Ishikawa (cell line): ENCODE measurements around the gene DST.

Source experiments
- EP300 ChIP-seq: IDR thresholded peaks from 2 replicates; pipeline ENCODE4 v1.6.1; 2012; ENCODE audit warnings: borderline replicate concordance
- REST ChIP-seq: IDR thresholded peaks from 2 replicates; pipeline ENCODE4 v1.6.1; 2012; ENCODE audit warnings: low read depth, mild to moderate bottlenecking
- YY1 ChIP-seq: IDR thresholded peaks from 2 replicates; pipeline ENCODE4 v1.6.1; 2012; ENCODE audit warnings: low read depth
- ZBTB7A ChIP-seq: IDR thresholded peaks from 2 replicates; pipeline ENCODE4 v1.6.1; 2012; ENCODE audit warnings: low read depth
- TF ChIP-seq, protein P1 (sequence below): IDR thresholded peaks from 2 replicates; pipeline ENCODE4 v1.6.1; 2012

DNA sequence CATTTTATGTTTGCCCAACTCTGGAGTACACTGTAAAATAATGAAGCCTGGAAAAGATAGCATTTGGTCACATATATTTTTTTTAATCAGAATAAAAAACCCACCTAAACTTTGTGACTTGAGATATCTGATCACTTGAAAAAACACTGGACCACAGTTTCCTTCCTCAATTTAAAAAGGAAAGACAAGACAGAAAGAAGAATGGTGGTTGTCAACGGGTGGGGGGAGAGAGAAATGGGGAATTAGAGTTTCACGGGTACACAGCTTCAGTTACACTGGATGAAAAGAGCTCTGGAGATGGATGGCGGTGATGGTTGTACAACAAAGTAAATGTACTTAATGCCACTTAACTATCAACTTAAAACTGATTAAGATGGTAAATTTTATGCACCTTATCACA is 14.7 kb upstream of the DST start:
- TF ChIP-seq ZBTB7A (no peak), REST (no peak), EP300 (no peak), YY1 (no peak)
- TF ChIP-seq, protein P1, sequence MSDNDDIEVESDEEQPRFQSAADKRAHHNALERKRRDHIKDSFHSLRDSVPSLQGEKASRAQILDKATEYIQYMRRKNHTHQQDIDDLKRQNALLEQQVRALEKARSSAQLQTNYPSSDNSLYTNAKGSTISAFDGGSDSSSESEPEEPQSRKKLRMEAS: no peak
